ENCODE data around the gene SORL1.
"Not testable (repeated sequence)": the region's sequence is repeated elsewhere in the genome, so short reads cannot be mapped to it uniquely, and the experiment has no call there.

SORL1 gene

DNA sequence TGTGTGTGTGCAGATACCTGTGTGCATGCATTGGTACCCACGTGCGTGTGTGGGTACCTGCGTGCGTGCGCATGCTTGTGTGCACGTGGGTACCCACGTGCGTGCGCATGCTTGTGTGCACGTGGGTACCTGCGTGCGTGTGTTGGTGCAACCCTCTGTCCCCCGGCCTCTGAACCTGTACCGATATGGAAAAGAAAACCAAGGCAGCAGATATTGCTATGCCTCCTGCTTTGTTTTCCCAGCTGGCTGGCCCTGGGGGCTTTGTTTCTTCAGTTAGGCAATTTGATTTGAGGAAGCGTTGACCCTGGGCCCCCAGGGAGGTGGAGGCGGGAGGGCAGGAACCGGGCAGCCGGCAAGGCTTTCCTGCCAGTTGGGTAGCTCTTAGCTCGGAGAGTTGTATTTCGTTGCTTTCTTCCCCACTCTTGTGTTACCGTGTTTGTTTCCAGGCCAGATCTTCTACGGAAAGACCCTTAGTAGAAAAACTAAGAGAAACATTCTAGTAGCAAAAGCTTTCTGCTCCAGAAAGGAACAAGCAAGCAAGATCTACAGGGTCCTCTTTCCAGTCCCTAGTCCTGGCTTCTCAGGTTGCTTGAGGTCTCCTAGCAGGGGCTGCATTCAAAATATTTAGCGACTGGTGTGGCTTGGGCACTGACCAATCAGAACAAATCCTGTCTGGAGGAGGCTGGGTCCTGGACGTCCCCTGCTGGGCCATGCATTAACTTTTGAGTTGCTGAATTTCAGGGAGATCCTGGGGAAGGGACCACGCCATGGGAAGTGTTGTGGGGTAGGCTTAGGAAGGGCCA lies 27.0 kb downstream of the SORL1 start:
- no peak for DNase-seq

DNA sequence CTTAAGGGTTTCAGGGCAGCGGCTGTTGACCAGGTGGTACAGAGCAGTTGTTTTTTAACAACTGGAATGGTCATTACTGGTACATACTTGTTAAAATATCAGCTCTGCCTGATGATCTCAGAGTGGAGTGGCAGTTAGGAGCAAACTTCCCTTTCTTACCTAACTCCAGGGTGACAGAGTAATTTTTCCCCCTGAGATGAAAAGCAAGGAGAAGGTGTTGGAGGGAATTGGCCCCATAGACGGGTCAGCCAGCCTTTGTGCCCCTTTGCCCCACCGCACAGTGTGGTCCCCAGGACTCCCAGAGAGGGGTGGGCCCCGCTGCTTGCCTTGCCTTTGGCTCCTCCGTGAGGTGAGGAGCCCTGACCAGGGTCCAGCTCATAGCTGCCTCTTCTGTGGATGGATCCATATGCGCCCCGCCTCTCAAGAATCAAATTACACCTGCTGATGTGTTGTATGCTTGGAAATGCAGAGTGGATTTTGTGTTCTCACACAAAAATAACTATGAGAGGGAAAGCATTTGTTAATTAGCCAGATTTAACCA lies 27.7 kb downstream of the SORL1 start:
- no peak for DNase-seq

DNA sequence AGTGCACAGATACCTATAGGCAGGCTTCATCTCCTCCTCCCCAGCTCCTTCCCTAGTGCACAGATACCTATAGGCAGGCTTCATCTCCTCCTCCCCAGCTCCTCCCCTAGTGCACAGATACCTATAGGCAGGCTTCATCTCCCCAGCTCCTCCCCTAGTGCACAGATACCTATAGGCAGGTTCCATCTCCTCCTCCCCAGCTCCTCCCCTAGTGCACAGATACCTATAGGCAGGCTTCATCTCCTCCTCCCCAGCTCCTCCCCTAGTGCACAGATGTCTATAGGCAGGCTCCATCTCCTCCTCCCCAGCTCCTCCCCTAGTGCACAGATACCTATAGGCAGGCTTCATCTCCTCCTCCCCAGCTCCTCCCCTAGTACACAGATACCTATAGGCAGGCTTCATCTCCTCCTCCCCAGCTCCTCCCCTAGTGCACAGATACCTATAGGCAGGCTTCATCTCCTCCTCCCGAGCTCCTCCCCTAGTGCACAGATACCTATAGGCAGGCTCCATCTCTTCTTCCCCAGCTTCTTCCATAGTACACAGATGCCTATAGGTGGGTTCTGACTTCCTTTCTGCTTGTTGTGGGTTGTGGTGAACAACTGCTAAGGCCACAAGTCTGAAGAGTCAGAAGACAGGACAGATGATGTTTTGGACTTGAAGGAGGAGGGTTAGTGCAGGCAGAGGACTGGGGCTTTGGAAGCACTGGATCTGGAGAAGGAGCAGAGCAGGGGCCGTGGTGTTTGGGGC lies 29.5 kb downstream of the SORL1 start:
- not testable (repeated sequence) for DNase-seq

- DNase-seq = no peak
These were observed 30.4 kb downstream of the SORL1 start for GRCh38 chr11:121482231-121483129.

DNA sequence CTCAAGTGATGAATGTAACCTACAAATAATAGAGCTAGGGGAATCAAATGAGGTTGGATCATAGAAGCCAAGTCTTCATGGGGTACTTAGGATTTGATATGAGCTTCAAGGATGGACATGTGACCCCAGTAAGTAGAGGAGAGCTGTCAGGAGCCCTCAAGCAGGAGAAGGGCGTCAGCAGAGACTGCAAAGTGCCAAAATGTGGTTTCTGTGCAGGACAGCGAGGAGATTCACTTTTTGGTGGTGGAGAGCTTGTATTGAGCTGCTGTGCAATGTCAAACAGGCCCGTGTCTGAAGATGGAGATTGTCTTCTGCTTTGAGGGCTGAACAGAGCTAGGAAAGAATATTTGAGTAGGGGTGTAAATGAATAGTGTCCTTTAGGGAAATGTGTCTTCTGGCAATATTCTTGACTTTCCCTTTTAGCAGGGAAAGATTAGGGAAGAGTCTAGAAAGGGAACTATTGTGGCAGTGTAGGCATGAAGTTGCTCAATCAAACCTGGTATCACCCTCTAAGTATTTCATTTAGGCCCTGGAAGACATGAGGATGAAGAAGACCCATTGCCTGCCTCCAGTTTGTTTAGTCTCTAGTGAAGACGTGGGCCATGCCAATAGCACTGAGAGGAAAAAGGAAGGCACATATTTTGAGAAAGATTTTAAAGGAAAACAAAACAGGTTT lies 31.8 kb downstream of the SORL1 start:
- no peak for DNase-seq

DNA sequence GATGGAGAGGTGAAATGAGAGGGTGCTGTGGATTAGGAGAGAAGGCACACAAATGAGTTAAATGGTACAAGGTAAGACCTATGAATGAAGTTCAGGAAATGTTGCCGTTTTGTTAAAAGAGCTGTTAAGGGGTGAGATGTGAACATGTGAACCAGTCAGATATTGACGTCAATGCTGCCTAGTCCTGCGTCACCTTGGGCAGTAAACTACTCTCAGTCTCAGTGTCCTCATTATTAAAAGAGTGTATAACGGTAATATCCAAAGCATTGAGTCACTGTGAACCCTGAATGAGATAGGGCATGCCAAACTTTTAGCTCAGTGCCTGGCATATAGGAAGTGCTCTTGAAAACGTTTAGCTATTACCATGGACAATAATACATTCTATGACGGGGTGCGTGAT lies 33.1 kb downstream of the SORL1 start:
- DNase-seq = no peak

DNA sequence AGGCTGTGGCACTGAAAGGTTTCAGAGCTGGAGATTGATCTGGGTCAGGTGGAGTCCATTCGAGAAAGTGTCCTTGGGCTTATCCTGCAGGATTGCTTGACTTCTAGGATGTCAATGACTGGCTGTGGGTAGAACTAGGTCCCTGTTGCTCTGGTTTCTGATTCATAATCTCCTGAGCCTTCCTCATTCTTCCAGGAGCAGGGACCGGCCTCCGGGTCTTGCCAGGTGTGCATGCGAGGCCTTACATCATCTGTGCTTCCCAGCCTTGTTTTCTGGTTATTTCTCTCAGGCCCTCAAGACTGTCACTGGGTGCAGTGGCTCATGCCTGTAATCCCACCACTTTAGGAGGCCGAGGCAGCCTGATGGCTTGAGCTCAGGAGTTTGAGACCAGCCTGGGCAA lies 33.9 kb downstream of the SORL1 start:
- no peak for DNase-seq

DNA sequence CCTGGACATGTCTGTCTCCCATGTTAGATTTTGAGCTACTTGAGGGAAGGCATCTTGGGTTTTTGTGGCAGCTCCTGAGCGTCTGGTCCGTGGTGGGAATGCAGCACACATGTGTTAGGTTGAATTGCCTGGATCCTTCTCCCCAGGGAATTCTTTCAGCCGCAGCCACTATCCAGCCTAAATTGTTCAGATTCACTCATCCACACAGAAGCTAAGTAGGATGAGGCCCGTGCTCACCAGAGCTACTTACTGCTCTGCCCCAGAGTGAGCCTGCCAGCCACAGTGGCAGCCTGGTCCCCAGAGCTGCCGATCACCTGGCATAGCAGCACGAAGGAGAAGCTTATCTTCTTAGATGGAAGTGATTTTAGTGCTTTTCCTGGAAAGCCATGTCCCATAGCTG lies 35.1 kb downstream of the SORL1 start:
- DNase-seq = no peak

DNA sequence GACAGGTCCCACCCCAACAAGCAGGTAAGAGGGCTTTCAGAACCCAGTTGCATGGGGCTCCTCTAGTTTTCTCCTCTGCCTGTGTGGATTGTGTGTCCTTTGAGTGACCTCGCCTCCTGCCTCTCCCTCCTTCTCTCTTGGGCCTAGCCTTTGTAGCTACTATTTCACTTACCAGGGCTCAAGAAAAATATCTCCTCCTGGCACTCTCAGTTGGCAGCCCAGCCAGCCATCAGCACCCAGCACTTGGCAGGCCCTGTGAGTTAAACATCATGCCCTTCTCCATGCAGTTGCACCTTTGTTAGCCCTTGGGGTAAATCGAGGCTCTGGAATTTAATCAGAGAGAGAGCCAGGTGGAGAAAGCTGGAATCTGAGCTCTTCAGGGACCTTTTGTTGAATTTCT lies 36.1 kb downstream of the SORL1 start:
- DNase-seq = no peak

GRCh38 chr11:121488641-121489040 lies 36.5 kb downstream of the SORL1 start:
- DNase-seq = no peak

DNA sequence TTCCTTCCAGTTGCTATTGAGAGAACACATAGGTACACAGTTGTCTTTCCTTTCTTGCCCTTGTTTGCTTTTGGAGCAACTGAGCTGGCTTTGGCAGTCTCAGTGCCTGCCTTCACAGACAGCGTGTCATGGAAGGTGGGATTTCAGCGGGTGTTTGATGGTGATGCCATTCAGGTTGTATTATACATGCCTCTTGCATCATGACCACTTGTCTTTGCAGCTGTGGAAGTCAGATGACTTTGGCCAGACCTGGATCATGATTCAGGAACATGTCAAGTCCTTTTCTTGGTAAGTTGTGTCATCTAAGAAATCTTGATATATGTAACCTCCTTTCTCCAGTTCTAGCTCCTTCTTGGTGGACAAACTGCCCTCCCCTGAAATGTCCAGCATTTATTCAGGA lies 37.7 kb downstream of the SORL1 start:
- no peak for DNase-seq

- DNase-seq = no peak
These were observed 42.4 kb downstream of the SORL1 start for GRCh38 chr11:121494355-121495099.

DNA sequence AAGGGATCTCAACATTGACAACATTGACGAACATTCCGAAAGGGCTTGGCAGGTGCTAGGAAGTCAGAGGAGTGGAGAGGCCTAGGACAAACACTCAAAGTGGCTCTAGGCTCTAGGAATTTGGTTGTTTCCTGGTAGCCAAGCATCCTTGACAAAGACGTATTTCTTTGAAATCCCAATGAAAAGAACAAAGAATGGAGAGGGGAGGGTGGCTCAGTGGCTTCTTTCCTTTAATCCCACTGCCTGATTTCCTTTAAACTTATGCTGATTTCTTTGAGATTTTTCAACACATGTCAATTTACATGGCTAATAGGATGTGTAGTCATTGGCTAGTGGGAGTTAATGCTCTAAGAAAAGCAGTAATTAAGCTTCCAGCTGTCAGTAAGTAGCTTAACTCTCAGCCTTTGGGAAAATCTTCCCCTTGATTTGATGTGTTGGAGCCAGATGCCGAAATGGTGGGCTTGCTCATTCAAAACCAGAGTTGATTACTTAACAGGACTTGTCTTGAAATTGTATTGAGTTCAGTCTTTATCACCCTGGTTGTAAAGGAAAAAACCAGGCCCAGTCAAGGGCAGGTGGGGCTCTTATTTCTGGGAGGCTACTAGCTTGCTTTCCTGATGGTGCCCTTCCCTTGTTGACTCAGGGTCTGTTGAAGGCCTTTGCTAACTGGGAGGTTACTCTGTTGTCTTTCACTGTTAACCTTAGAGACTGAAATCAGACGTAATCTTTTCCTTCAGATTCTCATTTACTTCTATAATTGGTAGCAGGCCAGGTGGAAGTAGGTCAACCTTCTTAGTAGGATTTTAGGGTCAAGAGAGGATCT lies 45.3 kb downstream of the SORL1 start:
- no peak for DNase-seq

DNA sequence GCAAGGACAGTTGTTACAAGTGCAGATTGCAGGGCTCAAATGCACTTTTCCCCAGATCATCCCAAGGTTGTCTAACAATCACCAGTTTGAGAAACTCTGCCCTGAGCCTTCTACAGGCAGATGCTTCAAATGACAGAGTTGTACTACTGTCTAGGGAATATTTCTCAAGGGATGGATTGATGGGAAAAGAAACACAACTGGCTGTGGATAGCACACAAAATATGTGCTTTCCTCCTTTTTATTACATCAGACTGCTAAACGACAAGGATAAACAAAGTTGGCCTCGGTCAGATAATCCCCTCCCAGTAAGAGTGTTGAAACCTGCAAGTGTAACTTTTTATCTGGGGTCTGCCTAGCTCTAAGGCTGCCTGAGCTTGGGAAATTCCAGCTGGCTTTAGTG lies 47.3 kb downstream of the SORL1 start:
- DNase-seq = no peak

GRCh38 chr11:121500275-121500674 lies 48.2 kb downstream of the SORL1 start:
- no peak for DNase-seq

- no peak for DNase-seq
These were observed 48.6 kb downstream of the SORL1 start for GRCh38 chr11:121500717-121501116.

- DNase-seq = no peak
These were observed 50.9 kb downstream of the SORL1 start for GRCh38 chr11:121503051-121503450.

DNA sequence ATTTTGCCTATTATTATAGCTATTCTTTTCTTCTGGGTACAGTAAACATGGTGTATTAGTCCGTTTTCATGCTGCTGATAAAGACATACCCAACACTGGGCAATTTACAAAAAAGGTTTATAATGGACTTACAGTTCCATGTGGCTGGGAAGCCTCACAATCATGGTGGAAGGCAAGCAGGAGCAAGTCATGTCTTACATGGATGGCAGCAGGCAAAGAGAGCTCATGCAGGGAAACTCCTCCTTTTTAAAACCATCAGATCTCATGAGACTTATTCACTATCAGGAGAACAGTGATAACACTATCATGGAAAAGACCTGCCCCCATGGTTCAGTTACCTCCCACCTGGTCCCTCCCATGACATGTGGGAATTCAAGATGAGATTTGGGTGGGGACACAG lies 54.1 kb downstream of the SORL1 start:
- DNase-seq = not testable (repeated sequence)

- no peak for DNase-seq
These were observed 56.3 kb downstream of the SORL1 start for GRCh38 chr11:121508449-121508848.

DNA sequence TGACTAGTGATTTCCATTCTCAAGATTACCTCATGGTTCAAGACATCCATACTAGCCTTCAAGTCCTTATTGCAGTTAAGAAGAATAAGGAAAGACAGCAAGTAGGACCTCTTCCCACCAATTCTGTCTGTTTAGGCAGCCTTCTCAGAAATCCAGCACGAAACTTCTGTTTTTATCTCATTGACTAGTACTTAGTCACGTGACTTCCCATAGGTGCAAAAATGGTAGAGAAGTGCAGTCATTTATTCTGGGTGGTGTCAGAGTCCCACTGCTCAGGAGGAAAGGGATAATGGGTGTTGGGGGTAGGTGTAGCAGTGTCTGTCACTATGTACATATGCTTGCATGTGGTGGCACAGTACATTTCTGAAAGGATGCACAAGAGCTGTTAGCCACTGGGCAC lies 58.3 kb downstream of the SORL1 start:
- DNase-seq = no peak
